Neural progenitor cell (in vitro differentiated cells): ENCODE data around the gene PRELID1.

Source experiments
- EZH2 ChIP-seq: fragments of 200-600 bp; sonication (generic); IDR thresholded peaks from 2 replicates; pipeline ENCODE4 v1.6.1; 2017; ENCODE audit warnings: antibody characterized with exemption, mild to moderate bottlenecking, moderate library complexity
- EZH2phosphoT487 ChIP-seq: fragments of 200-600 bp; sonication (generic); IDR thresholded peaks from 2 replicates; pipeline ENCODE4 v1.6.1; 2017; ENCODE audit warnings: antibody characterized with exemption
- TF ChIP-seq, protein P1 (sequence below): fragments of 200-600 bp; sonication (generic); IDR thresholded peaks from 2 replicates; pipeline ENCODE4 v1.5.1; 2017; ENCODE audit warnings: antibody characterized with exemption, mild to moderate bottlenecking

DNA sequence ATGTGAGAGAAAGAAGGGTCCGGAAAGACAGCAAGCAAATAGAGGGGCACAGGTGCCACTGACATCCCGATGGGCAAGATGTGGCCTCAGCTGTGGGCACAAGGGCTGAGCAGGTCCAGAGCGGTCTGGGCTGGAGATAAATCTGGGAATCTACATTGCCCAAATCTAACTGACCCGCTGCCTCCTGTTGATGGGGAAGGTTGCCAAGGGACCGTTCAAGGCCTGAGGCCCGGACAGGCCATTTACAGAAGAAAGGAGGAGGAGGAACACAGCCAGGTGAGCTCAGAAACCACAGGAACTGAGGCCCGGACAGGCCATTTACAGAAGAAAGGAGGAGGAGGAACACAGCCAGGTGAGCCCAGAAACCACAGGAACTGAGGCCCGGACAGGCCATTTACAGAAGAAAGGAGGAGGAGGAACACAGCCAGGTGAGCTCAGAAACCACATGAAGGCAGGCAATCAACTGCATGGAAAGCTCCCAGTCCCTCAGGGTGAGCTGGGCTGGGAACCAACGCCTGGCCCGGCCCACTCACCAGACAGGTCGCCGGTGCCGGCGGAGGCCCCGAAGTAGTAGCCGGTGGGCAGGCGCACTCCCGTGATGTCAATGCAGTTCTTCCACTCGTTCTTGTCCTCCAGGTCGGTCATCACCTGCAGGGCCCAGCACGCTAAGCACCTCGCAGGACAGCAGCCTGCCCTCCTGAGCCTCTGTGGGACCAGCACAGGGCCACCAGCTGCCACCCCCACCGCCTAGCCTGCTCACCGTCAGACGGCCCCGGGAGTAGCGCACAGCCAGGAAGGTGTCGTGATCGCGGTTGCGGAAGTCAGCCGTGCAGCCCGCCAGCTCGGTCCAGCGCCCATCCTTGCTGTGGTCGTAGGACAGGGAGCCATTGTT, 33.2 kb downstream of the PRELID1 start:
- no peak for TF ChIP-seq EZH2
- TF ChIP-seq, protein P1, sequence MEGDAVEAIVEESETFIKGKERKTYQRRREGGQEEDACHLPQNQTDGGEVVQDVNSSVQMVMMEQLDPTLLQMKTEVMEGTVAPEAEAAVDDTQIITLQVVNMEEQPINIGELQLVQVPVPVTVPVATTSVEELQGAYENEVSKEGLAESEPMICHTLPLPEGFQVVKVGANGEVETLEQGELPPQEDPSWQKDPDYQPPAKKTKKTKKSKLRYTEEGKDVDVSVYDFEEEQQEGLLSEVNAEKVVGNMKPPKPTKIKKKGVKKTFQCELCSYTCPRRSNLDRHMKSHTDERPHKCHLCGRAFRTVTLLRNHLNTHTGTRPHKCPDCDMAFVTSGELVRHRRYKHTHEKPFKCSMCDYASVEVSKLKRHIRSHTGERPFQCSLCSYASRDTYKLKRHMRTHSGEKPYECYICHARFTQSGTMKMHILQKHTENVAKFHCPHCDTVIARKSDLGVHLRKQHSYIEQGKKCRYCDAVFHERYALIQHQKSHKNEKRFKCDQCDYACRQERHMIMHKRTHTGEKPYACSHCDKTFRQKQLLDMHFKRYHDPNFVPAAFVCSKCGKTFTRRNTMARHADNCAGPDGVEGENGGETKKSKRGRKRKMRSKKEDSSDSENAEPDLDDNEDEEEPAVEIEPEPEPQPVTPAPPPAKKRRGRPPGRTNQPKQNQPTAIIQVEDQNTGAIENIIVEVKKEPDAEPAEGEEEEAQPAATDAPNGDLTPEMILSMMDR, result no peak
- TF ChIP-seq EZH2phosphoT487, result no peak
